HG03558 (cell line): ENCODE measurements around the gene EPB41L4B.

Experiments
- ATAC-seq: cut with Tn5 transposase; IDR thresholded peaks from one replicate; pipeline ENCODE4 v1.9.1; 2021; ENCODE audit warnings: moderate number of reproducible peaks; ENCODE audit not compliant: unreplicated experiment; ENCODE audit errors: extremely low read depth

The EPB41L4B gene

GRCh38 chr9:109176386-109176785 is 144.5 kb downstream of the EPB41L4B start:
- ATAC-seq, result no peak

GRCh38 chr9:109172935-109173334 is 147.9 kb downstream of the EPB41L4B start:
- ATAC-seq, result no peak

GRCh38 chr9:109171926-109172325 is 148.9 kb downstream of the EPB41L4B start:
- ATAC-seq, result no peak

DNA sequence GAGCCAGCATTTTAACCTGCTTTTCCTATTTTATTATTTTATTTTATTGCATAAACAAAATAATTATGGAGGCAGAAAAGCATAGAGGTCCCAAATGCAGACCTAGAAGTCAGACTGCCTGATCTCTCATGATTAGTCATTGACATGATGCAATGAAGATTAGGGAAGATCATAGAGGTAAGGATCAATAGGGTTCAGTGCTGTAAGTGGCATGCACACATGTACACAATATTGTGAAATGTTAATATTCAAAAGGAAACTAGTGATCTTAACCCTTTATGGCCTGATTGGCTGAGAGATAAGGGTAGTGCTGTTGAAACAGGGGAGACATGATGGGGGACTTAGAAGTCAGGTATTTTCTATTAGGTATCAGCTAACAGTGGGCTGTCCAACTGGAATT is 152.7 kb downstream of the EPB41L4B start:
- ATAC-seq, result no peak

GRCh38 chr9:109167716-109168115 is 153.1 kb downstream of the EPB41L4B start:
- no peak for ATAC-seq

GRCh38 chr9:109166771-109167601 is 153.9 kb downstream of the EPB41L4B start, which contains the start of gene FRRS1L:
TSS of gene FRRS1L (minus strand) at chr9:109167249. CDS start at chr9:109167138, 111 bp downstream.
- ATAC-seq, result no peak

DNA sequence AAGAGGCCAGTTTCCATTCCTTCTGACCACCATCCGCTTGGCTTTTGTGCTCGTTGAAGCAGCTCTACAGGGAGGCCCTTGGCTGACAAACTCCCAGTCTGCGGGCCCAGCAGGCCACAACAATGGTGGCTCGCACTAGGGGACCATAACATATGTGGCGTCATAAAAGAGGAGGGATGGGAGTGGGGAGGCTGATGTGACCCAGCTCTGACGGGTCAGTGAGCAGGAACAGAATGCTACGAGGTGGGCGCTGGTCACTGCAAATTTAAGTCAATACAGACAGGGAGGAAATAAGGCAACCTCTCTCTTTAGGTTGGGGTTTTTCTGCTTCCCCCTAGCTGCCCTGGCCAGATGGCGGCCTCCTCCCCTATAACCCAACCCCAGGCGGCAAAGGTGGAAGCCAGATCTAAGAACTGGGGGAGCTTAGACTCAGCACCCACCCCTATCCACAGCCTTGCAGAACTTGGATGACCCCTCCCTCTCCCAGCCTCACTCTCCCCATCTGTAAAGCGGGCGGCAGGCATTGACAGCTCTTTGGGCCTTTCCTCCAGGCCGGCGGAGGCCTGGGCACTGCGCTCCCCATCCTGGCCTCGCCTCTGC is 154.6 kb downstream of the EPB41L4B start:
- no peak for ATAC-seq

DNA sequence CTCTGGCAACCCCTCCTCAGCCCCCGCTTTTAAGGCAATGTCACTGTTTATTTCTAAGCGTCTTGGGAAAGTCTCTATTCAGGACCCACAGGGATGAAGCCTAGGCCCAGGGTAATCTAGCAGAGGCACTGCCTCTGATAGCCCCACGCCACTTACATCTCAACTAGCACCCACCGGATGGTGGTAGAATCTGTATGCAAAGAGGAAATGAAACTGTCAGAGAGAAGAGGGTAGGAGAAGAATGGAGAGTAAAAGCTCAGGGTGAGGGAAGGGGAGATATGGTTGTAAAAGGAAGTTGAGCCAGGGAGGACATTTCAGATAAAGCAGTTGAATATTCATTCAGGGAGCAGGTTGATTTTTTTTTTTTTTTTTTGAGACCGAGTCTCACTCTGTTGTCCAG is 156.8 kb downstream of the EPB41L4B start:
- peak; percentile 62 for ATAC-seq

- no peak for ATAC-seq
Observed at GRCh38 chr9:109163194-109163593, 157.7 kb downstream of the EPB41L4B start.

DNA sequence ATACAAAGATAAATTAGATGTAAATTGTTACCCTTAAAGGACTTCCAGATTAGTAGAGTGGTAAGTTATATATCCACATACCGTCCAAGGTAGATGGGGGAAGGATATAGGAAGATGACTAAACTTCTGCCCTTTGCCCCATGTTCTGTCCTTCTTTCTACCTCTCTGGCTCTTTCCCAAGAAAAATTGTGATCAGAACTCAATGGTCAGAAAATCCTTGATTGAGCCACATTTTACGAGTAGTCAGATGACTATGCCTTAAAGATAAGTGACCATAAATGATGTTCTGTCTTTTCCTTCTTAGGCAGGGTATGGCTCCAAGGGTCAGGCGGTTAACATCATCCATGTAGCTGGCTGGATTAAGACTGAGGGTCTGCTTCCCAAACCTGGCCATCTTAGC is 158.2 kb downstream of the EPB41L4B start:
- no peak for ATAC-seq

DNA sequence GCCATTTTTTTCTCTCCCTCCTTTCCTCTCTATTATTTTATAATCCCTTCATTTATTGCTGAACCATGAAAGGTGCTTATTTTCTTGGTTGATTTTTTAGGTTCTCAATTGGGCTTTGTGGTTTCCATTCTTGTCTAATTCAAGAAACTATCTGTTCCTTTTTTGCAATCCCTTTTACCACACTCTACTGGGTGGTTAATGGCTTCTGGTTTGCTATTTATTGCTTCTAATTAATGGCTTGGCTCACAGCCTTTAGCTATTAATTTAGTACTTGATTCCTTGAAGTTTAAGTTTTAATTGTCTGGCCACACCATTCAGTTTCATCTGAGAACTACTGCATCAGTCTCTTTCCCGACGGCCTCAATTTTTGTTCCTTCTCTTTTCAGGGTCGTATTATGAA is 159.4 kb downstream of the EPB41L4B start:
- ATAC-seq, result no peak

GRCh38 chr9:109159583-109159982 is 161.3 kb downstream of the EPB41L4B start:
- no peak for ATAC-seq

DNA sequence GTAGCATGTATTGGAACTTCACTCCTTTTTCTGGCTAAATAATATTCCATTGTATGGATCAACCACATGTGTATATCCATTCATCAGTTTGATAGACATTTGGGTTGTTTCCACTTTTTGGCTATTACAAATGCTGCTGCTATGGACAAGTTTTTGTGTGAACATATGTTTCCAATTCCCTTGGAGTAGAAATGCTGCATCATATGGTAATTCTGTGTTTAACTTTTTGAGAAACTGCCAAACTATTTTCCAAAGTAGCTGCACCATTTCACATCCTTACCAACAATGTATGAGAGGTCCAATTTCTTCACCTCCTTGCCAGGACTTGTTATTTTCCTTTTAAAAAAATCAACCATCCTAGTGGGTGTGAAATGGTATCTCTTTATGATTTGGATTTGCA is 162.2 kb downstream of the EPB41L4B start:
- no peak for ATAC-seq

DNA sequence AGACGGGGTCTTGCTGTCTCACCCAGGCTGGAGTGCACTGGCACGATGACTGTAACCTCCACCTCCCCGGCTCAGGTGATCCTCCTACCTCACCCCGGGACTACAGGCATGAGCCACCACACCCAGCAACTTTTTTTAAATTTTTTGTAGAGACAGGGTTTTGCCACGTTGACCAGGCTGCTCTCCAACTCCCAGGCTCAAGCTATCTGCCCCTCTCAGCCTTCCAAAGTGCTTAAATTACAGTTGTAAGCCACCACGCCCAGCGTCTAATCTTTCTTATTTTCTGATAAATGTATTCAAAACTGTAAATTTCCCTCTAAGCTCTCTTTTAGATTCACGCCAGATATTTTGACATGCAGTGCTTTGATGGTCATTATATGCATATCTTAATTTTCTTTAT is 164.2 kb downstream of the EPB41L4B start:
- ATAC-seq, result no peak

DNA sequence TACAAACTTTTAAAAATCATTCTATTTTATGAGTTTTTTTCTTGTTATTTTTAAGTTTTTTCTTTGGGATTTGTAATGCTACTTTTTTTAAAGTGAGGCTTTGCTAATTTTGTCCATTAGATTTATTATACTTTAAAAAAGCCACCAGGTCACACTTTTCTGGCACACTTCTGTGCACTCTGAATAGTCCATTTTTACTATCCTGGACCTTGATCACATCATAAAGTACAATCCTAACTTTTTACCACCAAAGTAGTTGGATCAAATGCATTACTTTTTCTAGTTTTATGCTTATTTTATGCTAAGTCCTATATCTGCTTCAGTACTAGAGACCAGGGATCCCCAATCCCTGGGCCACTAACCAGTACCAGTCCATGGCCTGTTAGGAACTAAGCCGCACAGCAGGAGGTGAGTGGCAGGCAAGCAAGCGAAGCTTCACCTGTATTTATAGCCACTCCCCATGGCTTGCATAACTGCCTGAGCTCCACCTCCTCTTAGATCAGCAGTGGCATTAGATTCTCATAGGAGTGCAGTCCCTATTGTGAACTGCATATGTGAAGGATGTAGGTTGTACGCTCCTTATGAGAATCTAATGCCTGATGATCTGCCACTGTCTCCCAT is 169.8 kb downstream of the EPB41L4B start:
- ATAC-seq, result no peak

GRCh38 chr9:109149722-109150121 is 171.1 kb downstream of the EPB41L4B start:
- no peak for ATAC-seq

- no peak for ATAC-seq
Observed at GRCh38 chr9:109149089-109149488, 171.8 kb downstream of the EPB41L4B start.

GRCh38 chr9:109145051-109145450 is 175.8 kb downstream of the EPB41L4B start:
- no peak for ATAC-seq

DNA sequence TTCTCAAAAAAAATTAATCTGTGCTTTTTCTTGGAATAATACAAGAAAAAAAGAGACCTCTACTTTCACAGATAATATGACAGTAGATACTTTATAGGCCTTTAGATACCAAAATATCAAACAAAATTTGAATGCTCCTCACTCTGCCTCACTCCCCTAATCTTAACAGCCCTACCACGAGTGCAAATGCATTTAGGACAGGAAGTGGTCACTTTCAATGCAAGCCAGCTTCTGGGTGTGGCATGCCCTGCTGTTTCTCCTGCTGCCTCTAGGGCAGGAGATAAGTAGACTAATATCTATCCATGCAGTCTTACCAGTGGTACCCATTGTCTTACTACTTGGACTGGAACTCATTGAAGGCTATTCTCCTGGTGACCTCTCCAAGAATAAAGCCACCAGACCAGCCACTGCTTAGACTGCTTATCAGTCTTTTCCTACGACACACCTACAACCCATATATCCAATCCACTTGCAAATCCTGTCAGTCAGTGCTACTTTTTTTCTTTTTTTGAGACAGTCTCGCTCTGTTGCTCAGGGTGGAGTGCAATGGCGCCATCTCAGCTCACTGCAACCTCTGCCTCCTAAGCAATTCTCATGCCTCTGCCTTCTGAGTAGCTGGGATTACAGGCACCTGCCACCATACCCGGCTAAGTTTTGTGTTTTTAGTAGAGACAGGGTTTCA is 176.8 kb downstream of the EPB41L4B start:
- ATAC-seq, result peak; percentile 95

DNA sequence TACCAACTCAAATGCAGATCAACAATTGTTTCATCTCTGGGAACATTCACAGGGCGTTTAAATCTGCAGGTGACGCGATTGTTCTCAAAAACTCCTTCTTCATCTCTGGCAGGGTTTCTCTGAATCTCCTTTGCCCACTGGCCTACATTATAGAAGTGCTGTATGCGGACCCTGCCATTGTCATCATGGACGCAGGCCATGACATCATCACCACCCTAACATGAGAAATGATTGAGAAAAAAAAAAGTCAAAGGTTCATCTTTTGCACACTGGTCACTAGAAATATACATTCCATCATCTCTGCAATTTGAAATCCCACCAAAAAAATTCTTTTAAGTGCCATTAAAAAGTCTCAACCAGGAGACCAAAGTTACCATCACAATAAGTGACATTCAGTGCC is 179.5 kb downstream of the EPB41L4B start:
- no peak for ATAC-seq

DNA sequence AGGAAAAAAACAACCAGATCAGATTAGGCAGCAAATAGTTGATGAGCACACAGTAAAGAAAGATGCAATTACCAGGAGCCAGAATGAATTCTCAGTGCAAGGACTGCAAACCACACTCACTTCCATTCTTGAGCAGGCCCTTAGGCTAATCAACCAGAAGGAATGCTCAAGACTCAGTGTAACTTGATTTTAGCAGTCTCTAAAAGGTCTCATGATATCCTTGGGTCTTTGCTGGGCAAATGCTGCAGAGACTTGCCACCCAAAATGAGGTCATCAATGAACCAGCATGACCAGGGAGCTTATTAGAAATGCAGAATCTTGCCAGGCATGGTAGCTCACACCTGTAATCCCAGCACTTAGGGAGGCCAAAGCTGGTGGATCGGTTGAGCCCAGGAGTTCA is 181.0 kb downstream of the EPB41L4B start:
- ATAC-seq, result no peak
